Measurements from ENCODE around the gene PLCB4. TPM values are rescaled to one million over a fixed set of nuclear protein-coding genes. Genes with fewer than 3 reads are reported as not detected.

The PLCB4 gene
- polyA plus RNA-seq, 1 of the 3 experiments (the other 2 are of a cell fraction) = 5.5 TPM

DNA sequence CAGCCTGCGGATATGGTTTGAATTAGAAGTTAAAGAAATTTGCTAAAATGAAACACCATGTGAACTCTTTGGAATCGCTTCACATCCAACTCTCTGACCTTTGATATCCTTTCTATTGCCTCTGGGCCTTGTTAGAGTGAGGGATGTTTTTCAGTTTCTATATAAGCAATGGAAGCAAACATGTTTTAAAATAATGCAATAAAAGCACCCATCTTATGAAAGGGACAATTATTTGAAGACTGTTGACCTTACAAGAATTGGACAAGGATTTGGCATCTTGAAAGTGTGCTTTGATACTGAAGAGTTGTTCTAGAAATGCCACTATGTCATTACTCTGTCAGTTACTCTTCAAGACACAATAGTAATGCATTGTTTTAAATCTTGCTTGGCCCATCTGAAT lies 221.4 kb downstream of the PLCB4 start:
- H4K20me1 ChIP-seq (ENCODE audit: insufficient read depth) = no peaks in the 10 kb centered on the region
- H3K27ac ChIP-seq (ENCODE audit: low read depth in 2 of 2, low read length in 1 of 2) = no peak overlapping the region
- H3K9me3 ChIP-seq = no peaks in the 10 kb centered on the region
- no peaks in the 10 kb centered on the region for H3K9me2 ChIP-seq
- no peak overlapping the region for H2AFZ ChIP-seq (ENCODE audit: low read depth)
- H3K36me3 ChIP-seq (replicated peaks in 1 of 2; ENCODE audit: control insufficient read depth in 1 of 2, insufficient read depth in 2 of 2, low read length in 1 of 2) = no peaks in the 10 kb centered on the region
- no peaks in the 10 kb centered on the region for H3F3A ChIP-seq (replicated peaks; ENCODE audit: insufficient read depth)
- no peak overlapping the region for H3K4me3 ChIP-seq (ENCODE audit: low read depth in 2 of 2, low read length in 1 of 2)
- 91% methylated on average over 2 of the region's 2 CpGs for WGBS (ENCODE audit: low lambda C conversion rate)
- no peak overlapping the region for H3K9ac ChIP-seq
- H3K27me3 ChIP-seq (ENCODE audit: insufficient read depth) = no peaks in the 10 kb centered on the region
- H3K4me2 ChIP-seq = no peak overlapping the region
- POLR2A ChIA-PET = no interaction called here
- peaks cover 0 to 9% of the 10 kb centered on the region in 2 experiments; a peak in 1 of 4 replicates for H3K4me1 ChIP-seq (ENCODE audit: control insufficient read depth in 1 of 2, insufficient read depth in 2 of 2, low read depth in 1 of 2, low read length in 1 of 2)
- TF ChIP-seq, protein P1, sequence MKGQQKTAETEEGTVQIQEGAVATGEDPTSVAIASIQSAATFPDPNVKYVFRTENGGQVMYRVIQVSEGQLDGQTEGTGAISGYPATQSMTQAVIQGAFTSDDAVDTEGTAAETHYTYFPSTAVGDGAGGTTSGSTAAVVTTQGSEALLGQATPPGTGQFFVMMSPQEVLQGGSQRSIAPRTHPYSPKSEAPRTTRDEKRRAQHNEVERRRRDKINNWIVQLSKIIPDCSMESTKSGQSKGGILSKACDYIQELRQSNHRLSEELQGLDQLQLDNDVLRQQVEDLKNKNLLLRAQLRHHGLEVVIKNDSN (IDR thresholded peaks at IDR 0.05; ENCODE audit: borderline replicate concordance, low read depth) = no peak
- no peak for TF ChIP-seq TAF1 (IDR thresholded peaks at IDR 0.05; ENCODE audit: borderline replicate concordance, low read depth, low read length)
- no peak for TF ChIP-seq MXI1 (IDR thresholded peaks at IDR 0.05; ENCODE audit: low read depth, low read length)
- TF ChIP-seq, protein P2, sequence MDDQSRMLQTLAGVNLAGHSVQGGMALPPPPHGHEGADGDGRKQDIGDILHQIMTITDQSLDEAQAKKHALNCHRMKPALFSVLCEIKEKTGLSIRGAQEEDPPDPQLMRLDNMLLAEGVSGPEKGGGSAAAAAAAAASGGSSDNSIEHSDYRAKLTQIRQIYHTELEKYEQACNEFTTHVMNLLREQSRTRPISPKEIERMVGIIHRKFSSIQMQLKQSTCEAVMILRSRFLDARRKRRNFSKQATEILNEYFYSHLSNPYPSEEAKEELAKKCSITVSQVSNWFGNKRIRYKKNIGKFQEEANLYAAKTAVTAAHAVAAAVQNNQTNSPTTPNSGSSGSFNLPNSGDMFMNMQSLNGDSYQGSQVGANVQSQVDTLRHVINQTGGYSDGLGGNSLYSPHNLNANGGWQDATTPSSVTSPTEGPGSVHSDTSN (IDR thresholded peaks at IDR 0.05) = no peak
- TF ChIP-seq RFX5 (IDR thresholded peaks at IDR 0.05; ENCODE audit: low read length) = no peak
- TF ChIP-seq, protein P3, sequence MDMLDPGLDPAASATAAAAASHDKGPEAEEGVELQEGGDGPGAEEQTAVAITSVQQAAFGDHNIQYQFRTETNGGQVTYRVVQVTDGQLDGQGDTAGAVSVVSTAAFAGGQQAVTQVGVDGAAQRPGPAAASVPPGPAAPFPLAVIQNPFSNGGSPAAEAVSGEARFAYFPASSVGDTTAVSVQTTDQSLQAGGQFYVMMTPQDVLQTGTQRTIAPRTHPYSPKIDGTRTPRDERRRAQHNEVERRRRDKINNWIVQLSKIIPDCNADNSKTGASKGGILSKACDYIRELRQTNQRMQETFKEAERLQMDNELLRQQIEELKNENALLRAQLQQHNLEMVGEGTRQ (IDR thresholded peaks at IDR 0.05; ENCODE audit: borderline replicate concordance, low read depth, low read length) = no peak
- TF ChIP-seq MEF2A (IDR thresholded peaks at IDR 0.05; ENCODE audit: borderline replicate concordance, low read depth) = no peak
- TF ChIP-seq, protein P4, sequence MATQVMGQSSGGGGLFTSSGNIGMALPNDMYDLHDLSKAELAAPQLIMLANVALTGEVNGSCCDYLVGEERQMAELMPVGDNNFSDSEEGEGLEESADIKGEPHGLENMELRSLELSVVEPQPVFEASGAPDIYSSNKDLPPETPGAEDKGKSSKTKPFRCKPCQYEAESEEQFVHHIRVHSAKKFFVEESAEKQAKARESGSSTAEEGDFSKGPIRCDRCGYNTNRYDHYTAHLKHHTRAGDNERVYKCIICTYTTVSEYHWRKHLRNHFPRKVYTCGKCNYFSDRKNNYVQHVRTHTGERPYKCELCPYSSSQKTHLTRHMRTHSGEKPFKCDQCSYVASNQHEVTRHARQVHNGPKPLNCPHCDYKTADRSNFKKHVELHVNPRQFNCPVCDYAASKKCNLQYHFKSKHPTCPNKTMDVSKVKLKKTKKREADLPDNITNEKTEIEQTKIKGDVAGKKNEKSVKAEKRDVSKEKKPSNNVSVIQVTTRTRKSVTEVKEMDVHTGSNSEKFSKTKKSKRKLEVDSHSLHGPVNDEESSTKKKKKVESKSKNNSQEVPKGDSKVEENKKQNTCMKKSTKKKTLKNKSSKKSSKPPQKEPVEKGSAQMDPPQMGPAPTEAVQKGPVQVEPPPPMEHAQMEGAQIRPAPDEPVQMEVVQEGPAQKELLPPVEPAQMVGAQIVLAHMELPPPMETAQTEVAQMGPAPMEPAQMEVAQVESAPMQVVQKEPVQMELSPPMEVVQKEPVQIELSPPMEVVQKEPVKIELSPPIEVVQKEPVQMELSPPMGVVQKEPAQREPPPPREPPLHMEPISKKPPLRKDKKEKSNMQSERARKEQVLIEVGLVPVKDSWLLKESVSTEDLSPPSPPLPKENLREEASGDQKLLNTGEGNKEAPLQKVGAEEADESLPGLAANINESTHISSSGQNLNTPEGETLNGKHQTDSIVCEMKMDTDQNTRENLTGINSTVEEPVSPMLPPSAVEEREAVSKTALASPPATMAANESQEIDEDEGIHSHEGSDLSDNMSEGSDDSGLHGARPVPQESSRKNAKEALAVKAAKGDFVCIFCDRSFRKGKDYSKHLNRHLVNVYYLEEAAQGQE (IDR thresholded peaks at IDR 0.05; ENCODE audit: low read depth, low read length) = no peak
- TF ChIP-seq, protein P5, sequence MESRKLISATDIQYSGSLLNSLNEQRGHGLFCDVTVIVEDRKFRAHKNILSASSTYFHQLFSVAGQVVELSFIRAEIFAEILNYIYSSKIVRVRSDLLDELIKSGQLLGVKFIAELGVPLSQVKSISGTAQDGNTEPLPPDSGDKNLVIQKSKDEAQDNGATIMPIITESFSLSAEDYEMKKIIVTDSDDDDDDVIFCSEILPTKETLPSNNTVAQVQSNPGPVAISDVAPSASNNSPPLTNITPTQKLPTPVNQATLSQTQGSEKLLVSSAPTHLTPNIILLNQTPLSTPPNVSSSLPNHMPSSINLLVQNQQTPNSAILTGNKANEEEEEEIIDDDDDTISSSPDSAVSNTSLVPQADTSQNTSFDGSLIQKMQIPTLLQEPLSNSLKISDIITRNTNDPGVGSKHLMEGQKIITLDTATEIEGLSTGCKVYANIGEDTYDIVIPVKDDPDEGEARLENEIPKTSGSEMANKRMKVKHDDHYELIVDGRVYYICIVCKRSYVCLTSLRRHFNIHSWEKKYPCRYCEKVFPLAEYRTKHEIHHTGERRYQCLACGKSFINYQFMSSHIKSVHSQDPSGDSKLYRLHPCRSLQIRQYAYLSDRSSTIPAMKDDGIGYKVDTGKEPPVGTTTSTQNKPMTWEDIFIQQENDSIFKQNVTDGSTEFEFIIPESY (IDR thresholded peaks at IDR 0.05; ENCODE audit: borderline replicate concordance, low read depth) = no peak
- no peak for TF ChIP-seq RCOR1 (IDR thresholded peaks at IDR 0.05; ENCODE audit: low read length)
- no peak for TF ChIP-seq POLR2AphosphoS5 (IDR thresholded peaks at IDR 0.05; ENCODE audit: low read depth, low read length)
- TF ChIP-seq GABPA (IDR thresholded peaks at IDR 0.05; ENCODE audit: low read depth) = no peak
- no peak for TF ChIP-seq GATA2 (CRISPR knock-in tag; IDR thresholded peaks at IDR 0.05)
- TF ChIP-seq, protein P6, sequence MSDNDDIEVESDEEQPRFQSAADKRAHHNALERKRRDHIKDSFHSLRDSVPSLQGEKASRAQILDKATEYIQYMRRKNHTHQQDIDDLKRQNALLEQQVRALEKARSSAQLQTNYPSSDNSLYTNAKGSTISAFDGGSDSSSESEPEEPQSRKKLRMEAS (IDR thresholded peaks at IDR 0.05; ENCODE audit: low read depth) = no peak
- CTCF ChIA-PET = interaction anchor here (1.3 kb wide), 1 partner anchor 12 kb away, joined by 3 read pairs; no protein-coding TSS in a partner anchor
- no peak for DNase-seq
- no peaks in the 10 kb centered on the region for H3K79me2 ChIP-seq (ENCODE audit: insufficient read depth)

All from SK-N-SH (cell line).